ENCODE measurements around the gene PLSCR4. TPM values are rescaled to one million over a fixed set of nuclear protein-coding genes. Genes with fewer than 3 reads are reported as not detected.

Gene PLSCR4
- total and polyA plus RNA-seq, 4 donors, result 10.8 to 95.2 (median 20.8) TPM

- no peak overlapping the region for H3K9ac ChIP-seq (ENCODE audit: insufficient read depth in 1 of 2, low read length in 2 of 2)
- TF ChIP-seq, protein P1, sequence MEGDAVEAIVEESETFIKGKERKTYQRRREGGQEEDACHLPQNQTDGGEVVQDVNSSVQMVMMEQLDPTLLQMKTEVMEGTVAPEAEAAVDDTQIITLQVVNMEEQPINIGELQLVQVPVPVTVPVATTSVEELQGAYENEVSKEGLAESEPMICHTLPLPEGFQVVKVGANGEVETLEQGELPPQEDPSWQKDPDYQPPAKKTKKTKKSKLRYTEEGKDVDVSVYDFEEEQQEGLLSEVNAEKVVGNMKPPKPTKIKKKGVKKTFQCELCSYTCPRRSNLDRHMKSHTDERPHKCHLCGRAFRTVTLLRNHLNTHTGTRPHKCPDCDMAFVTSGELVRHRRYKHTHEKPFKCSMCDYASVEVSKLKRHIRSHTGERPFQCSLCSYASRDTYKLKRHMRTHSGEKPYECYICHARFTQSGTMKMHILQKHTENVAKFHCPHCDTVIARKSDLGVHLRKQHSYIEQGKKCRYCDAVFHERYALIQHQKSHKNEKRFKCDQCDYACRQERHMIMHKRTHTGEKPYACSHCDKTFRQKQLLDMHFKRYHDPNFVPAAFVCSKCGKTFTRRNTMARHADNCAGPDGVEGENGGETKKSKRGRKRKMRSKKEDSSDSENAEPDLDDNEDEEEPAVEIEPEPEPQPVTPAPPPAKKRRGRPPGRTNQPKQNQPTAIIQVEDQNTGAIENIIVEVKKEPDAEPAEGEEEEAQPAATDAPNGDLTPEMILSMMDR (IDR thresholded peaks at IDR 0.05; ENCODE audit: control extremely low read depth, extremely low read depth), result no peak
- peaks cover 0 to 10% (median 0%) of the 10 kb centered on the region in 5 donors for H3K4me1 ChIP-seq (ENCODE audit: control insufficient read depth in 5 of 5, insufficient read depth in 5 of 5, low read length in 5 of 5)
- no peaks in the 10 kb centered on the region for H3K27me3 ChIP-seq (ENCODE audit: control insufficient read depth in 3 of 3, insufficient read depth in 3 of 3, low read length in 2 of 3)
- H3K27ac ChIP-seq (ENCODE audit: low read depth in 1 of 2, low read length in 1 of 2), result peak overlapping the region in 1 of 2 donors; percentile 33
- WGBS, 2 donors, result 80 to 87% methylated on average over 9 of the region's 9 CpGs
- H3K9me3 ChIP-seq (ENCODE audit: control insufficient read depth in 4 of 4, insufficient read depth in 3 of 4, low read length in 3 of 4), result peaks cover 0 to 11% (median 0%) of the 10 kb centered on the region in 4 donors
- peaks cover 0 to 10% (median 5%) of the 10 kb centered on the region in 4 donors for H3K36me3 ChIP-seq (ENCODE audit: control insufficient read depth in 4 of 4, insufficient read depth in 4 of 4, low read length in 4 of 4)
- no peak for DNase-seq
- no peak for ATAC-seq (ENCODE audit: insufficient read depth, low FRiP score)
- no peak overlapping the region for H3K4me3 ChIP-seq
These were observed 9.2 kb downstream of the PLSCR4 start for GRCh38 chr3:146241523-146242240.

GRCh38 chr3:146233487-146233886 is 17.4 kb downstream of the PLSCR4 start:
- H3K36me3 ChIP-seq (ENCODE audit: control insufficient read depth in 4 of 4, insufficient read depth in 4 of 4, low read length in 4 of 4), result peaks cover 0 to 12% (median 2%) of the 10 kb centered on the region in 4 donors
- H3K4me3 ChIP-seq, result no peak overlapping the region
- DNase-seq (no peak), ATAC-seq (ENCODE audit: insufficient read depth, low FRiP score) (no peak)
- no peak overlapping the region for H3K9ac ChIP-seq (ENCODE audit: insufficient read depth in 1 of 2, low read length in 2 of 2)
- no peak overlapping the region for H3K27ac ChIP-seq (ENCODE audit: low read depth in 1 of 2, low read length in 1 of 2)
- TF ChIP-seq, protein P1 (IDR thresholded peaks at IDR 0.05; ENCODE audit: control extremely low read depth, extremely low read depth), result no peak
- H3K4me1 ChIP-seq (ENCODE audit: control insufficient read depth in 5 of 5, insufficient read depth in 5 of 5, low read length in 5 of 5), result peaks cover 0 to 2% (median 0%) of the 10 kb centered on the region in 5 donors
- H3K9me3 ChIP-seq (ENCODE audit: control insufficient read depth in 4 of 4, insufficient read depth in 3 of 4, low read length in 3 of 4), result peaks cover 2 to 18% (median 5%) of the 10 kb centered on the region in 4 donors
- no peaks in the 10 kb centered on the region for H3K27me3 ChIP-seq (ENCODE audit: control insufficient read depth in 3 of 3, insufficient read depth in 3 of 3, low read length in 2 of 3)

- Histone ChIP-seq H3K36me3 (ENCODE audit: control insufficient read depth in 4 of 4, insufficient read depth in 4 of 4, low read length in 4 of 4) (peaks cover 0 to 6% (median 2%) of the 10 kb centered on the region in 4 donors), H3K9me3 (ENCODE audit: control insufficient read depth in 4 of 4, insufficient read depth in 3 of 4, low read length in 3 of 4) (no peaks in the 10 kb centered on the region), H3K4me1 (ENCODE audit: control insufficient read depth in 5 of 5, insufficient read depth in 5 of 5, low read length in 5 of 5) (peaks cover 3 to 21% (median 7%) of the 10 kb centered on the region in 5 donors), H3K27ac (ENCODE audit: low read depth in 1 of 2, low read length in 1 of 2) (no peak overlapping the region), H3K9ac (ENCODE audit: insufficient read depth in 1 of 2, low read length in 2 of 2) (peak overlapping the region in 1 of 2 donors; percentile 29), H3K4me3 (no peak overlapping the region), H3K27me3 (ENCODE audit: control insufficient read depth in 3 of 3, insufficient read depth in 3 of 3, low read length in 2 of 3) (no peaks in the 10 kb centered on the region)
- TF ChIP-seq, protein P1 (IDR thresholded peaks at IDR 0.05; ENCODE audit: control extremely low read depth, extremely low read depth), result no peak
- DNase-seq, result peak in 1 of 3 donors; percentile 29
- 87 to 96% methylated on average over 1 of the region's 1 CpG for WGBS, 2 donors
- no peak for ATAC-seq (ENCODE audit: insufficient read depth, low FRiP score)
These were observed 23.4 kb downstream of the PLSCR4 start for GRCh38 chr3:146227486-146227885.

Data from lung (tissue), 12 donors.